ENCODE data around the gene PATJ.
"Not testable (repeated sequence)": the region's sequence is repeated elsewhere in the genome, so short reads cannot be mapped to it uniquely, and the experiment has no call there.

The PATJ gene

GRCh38 chr1:61711969-61712368, 30.3 kb upstream of the PATJ start:
- no peak for TF ChIP-seq CTCF (IDR thresholded peaks at IDR 0.05; ENCODE audit: extremely low read depth, insufficient read depth, missing control alignments)
- no peak for DNase-seq (ENCODE audit: low spot score)
- in situ Hi-C loops (cut with MboI; ENCODE audit: low pct_unique_long_range_greater_than_20kb, low sequenced_read_pairs, unreplicated experiment): no loop called here

GRCh38 chr1:61718996-61719663, 23.1 kb upstream of the PATJ start:
- in situ Hi-C loops (cut with MboI; ENCODE audit: low pct_unique_long_range_greater_than_20kb, low sequenced_read_pairs, unreplicated experiment); DNase-seq (ENCODE audit: low spot score): not testable (repeated sequence)

GRCh38 chr1:61724506-61724812, 17.8 kb upstream of the PATJ start:
- TF ChIP-seq CTCF (IDR thresholded peaks at IDR 0.05; ENCODE audit: extremely low read depth, insufficient read depth, missing control alignments): no peak
- DNase-seq (ENCODE audit: low spot score): no peak
- in situ Hi-C loops (cut with MboI; ENCODE audit: low pct_unique_long_range_greater_than_20kb, low sequenced_read_pairs, unreplicated experiment): no loop called here

- TF ChIP-seq CTCF (IDR thresholded peaks at IDR 0.05; ENCODE audit: extremely low read depth, insufficient read depth, missing control alignments): no peak
- in situ Hi-C loops (cut with MboI; ENCODE audit: low pct_unique_long_range_greater_than_20kb, low sequenced_read_pairs, unreplicated experiment): no loop called here
- peak; percentile 88 for DNase-seq (ENCODE audit: low spot score)
Observed at GRCh38 chr1:61724813-61725694, 17.2 kb upstream of the PATJ start, which contains the start of gene TM2D1. Gene TM2D1 (minus strand): TSS chr1:61725141. CDS start chr1:61725120, 21 bp downstream.

GRCh38 chr1:61727544-61727943, 14.7 kb upstream of the PATJ start:
- in situ Hi-C loops (cut with MboI; ENCODE audit: low pct_unique_long_range_greater_than_20kb, low sequenced_read_pairs, unreplicated experiment): no loop called here
- DNase-seq (ENCODE audit: low spot score): no peak
- TF ChIP-seq CTCF (IDR thresholded peaks at IDR 0.05; ENCODE audit: extremely low read depth, insufficient read depth, missing control alignments): no peak

GRCh38 chr1:61730679-61731078, 11.6 kb upstream of the PATJ start:
- in situ Hi-C loops (cut with MboI; ENCODE audit: low pct_unique_long_range_greater_than_20kb, low sequenced_read_pairs, unreplicated experiment); DNase-seq (ENCODE audit: low spot score): not testable (repeated sequence)

- no peak for DNase-seq (ENCODE audit: low spot score)
- no peak for TF ChIP-seq CTCF (IDR thresholded peaks at IDR 0.05; ENCODE audit: extremely low read depth, insufficient read depth, missing control alignments)
- in situ Hi-C loops (cut with MboI; ENCODE audit: low pct_unique_long_range_greater_than_20kb, low sequenced_read_pairs, unreplicated experiment): no loop called here
Observed at GRCh38 chr1:61732726-61733125, 9.6 kb upstream of the PATJ start.
